ENCODE measurements around the gene UBE2J2.

UBE2J2 gene

DNA sequence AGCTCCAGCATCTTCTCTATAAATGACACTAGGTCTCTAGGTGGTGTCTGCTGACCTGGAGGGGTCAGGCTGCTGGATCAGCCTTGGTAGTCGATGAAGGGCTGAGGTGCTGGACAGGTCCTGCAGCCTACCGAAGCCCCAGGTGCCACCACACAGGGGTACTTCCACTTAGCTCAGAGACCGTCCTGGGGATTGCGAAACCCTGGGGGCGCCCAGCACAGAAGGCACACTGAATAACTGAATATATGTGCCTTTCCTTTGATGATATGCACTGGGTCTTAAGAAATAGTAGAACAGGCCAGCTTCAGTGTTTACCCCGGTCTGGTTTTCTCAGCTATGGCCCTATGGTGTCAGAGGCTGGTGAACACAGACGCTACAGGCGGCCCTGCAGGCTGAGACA, 10.9 kb downstream of the UBE2J2 start:
- Histone ChIP-seq H3K27me3 (no peaks in the 10 kb centered on the region), H3K9me3 (no peaks in the 10 kb centered on the region), H3K4me1 (peaks cover 0 to 11% (median 0%) of the 10 kb centered on the region in 4 donors), H3K27ac (no peak overlapping the region), H3K4me3 (no peak overlapping the region), H3K36me3 (peaks cover 45 to 96% (median 81%) of the 10 kb centered on the region in 3 donors)
- DNase-seq = no peak
- intact Hi-C loops (cut with DNase I; ENCODE audit: low total_unique reads) = no loop called here
- TF ChIP-seq, protein P1, sequence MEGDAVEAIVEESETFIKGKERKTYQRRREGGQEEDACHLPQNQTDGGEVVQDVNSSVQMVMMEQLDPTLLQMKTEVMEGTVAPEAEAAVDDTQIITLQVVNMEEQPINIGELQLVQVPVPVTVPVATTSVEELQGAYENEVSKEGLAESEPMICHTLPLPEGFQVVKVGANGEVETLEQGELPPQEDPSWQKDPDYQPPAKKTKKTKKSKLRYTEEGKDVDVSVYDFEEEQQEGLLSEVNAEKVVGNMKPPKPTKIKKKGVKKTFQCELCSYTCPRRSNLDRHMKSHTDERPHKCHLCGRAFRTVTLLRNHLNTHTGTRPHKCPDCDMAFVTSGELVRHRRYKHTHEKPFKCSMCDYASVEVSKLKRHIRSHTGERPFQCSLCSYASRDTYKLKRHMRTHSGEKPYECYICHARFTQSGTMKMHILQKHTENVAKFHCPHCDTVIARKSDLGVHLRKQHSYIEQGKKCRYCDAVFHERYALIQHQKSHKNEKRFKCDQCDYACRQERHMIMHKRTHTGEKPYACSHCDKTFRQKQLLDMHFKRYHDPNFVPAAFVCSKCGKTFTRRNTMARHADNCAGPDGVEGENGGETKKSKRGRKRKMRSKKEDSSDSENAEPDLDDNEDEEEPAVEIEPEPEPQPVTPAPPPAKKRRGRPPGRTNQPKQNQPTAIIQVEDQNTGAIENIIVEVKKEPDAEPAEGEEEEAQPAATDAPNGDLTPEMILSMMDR (IDR thresholded peaks at IDR 0.05) = no peak

DNA sequence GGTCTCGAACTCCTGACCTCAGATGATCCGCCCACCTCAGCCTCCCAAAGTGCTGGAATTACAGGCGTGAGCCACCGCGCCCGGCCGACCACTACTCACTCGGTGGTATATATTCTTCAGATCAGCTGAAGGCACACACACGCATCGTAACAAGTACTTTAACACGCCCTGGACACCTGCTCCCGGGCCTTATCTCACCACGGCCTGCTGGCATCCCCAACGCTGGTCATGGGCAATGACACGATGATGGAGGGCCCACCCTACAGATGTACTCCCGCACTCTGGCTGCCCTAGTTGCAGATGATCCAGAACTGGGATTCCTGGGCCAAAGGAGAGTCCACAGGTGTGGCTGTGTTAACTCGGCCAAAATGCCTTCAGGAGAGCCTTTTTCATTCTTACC, 11.6 kb downstream of the UBE2J2 start:
- H3K27ac ChIP-seq = no peak overlapping the region
- no peak for DNase-seq
- H3K9me3 ChIP-seq = no peaks in the 10 kb centered on the region
- TF ChIP-seq, protein P1 (IDR thresholded peaks at IDR 0.05) = no peak
- intact Hi-C loops (cut with DNase I; ENCODE audit: low total_unique reads) = no loop called here
- no peak overlapping the region for H3K4me3 ChIP-seq
- peaks cover 0 to 5% (median 0%) of the 10 kb centered on the region in 4 donors for H3K4me1 ChIP-seq
- no peaks in the 10 kb centered on the region for H3K27me3 ChIP-seq
- H3K36me3 ChIP-seq = peaks cover 43 to 90% (median 78%) of the 10 kb centered on the region in 3 donors

DNA sequence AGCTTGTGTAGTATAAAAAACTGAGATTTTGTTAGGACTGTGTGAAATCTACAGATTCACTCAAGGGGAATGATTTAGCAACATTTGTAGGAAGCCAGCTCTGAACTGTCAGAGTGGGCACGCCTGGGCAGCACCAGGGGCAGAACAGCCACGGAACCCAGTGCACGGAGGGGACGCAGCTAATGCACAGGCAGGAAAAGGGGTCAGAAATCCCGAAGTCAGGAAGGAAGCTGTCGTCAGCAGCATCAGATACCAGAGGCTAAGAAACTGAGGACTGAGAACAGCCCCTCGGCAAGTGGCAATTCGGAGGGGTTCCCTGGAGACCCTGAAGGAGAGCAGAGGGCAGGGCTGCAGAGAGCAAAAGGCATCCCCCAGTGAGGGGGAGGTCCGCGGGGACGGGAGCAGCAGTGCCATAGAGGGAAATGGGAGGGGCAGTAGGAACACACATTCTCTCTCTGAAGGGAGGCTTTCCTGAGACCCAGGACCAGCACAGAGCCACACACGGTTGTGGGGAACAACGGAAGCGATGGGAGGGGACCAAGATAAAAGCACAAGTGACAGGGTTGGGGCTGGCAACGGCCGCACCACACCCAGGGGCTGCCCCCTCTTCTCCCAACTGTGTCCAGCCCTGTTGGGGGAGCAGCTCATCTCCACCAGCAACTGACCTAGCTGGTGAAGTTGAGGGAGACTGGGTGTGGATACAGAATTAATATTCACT, 12.7 kb downstream of the UBE2J2 start:
- TF ChIP-seq, protein P1 (IDR thresholded peaks at IDR 0.05) = no peak
- DNase-seq = no peak
- no peak overlapping the region for H3K27ac ChIP-seq
- peaks cover 0 to 5% (median 0%) of the 10 kb centered on the region in 4 donors for H3K4me1 ChIP-seq
- no peak overlapping the region for H3K4me3 ChIP-seq
- H3K36me3 ChIP-seq = peaks cover 54 to 90% (median 85%) of the 10 kb centered on the region in 3 donors
- no peaks in the 10 kb centered on the region for H3K9me3 ChIP-seq
- intact Hi-C loops (cut with DNase I; ENCODE audit: low total_unique reads) = no loop called here
- H3K27me3 ChIP-seq = no peaks in the 10 kb centered on the region

DNA sequence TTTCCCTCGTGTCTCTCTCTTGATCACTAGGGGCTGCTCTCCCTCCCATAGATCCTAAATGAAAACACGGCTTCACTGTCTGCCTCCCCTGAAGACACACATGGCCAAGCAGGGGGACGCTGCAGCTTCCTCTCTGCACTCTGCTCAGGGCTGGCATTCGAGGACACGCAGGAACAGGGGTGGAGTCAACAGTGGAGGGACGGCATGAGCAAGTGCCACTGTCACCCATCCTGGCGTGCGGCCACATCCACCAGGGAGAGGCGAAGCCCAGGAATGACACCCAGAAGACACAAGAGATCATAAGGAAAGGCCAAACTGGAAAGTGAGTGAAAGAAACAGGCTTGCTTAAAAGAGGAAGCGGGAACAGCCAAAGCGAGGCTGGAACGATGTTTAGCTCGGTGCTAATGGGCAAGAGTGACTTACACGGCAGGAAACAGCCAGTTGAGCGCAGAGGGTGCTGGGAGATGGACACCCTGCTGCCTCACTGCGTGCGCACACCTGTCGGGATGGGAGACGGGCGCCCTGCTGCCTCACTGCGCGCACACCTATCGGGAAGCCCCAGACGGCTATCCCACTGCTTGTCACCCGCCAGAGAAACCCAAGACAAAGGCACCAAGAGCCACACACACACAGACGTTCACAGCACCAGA, 13.6 kb downstream of the UBE2J2 start:
- Histone ChIP-seq H3K27ac (no peak overlapping the region), H3K4me3 (no peak overlapping the region), H3K9me3 (no peaks in the 10 kb centered on the region), H3K4me1 (peaks cover 0 to 3% (median 0%) of the 10 kb centered on the region in 4 donors), H3K27me3 (no peaks in the 10 kb centered on the region), H3K36me3 (peaks cover 61 to 90% (median 85%) of the 10 kb centered on the region in 3 donors)
- intact Hi-C loops (cut with DNase I; ENCODE audit: low total_unique reads) = no loop called here
- DNase-seq = no peak
- TF ChIP-seq, protein P1 (IDR thresholded peaks at IDR 0.05) = no peak

DNA sequence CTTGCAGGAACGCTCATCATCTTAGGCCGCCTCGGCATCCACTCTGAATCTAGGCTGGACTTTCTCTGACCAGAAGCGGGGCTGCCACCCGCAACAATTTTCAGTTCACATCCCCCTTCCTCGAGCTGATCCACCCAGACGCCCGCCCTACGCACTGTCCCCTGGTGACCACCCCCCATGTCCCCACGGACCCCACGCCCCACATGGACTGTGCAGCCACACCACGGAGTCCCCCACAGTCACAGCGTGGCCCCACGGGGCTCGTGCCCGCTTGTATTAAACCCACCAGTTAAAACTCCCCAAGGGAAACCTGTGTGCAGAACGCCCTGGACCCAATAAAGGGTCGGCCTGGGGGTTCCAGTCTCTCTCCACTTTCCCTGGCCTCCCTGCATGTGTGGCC, 14.1 kb downstream of the UBE2J2 start:
- no peaks in the 10 kb centered on the region for H3K4me1 ChIP-seq
- no peaks in the 10 kb centered on the region for H3K27me3 ChIP-seq
- intact Hi-C loops (cut with DNase I; ENCODE audit: low total_unique reads) = no loop called here
- DNase-seq = no peak
- TF ChIP-seq, protein P1 (IDR thresholded peaks at IDR 0.05) = no peak
- H3K9me3 ChIP-seq = no peaks in the 10 kb centered on the region
- peaks cover 67 to 90% (median 86%) of the 10 kb centered on the region in 3 donors for H3K36me3 ChIP-seq
- no peak overlapping the region for H3K27ac ChIP-seq
- H3K4me3 ChIP-seq = no peak overlapping the region

Measured in tibial artery (tissue), 4 donors.